ENCODE data around the gene EPB41. TPM values are rescaled to one million over a fixed set of nuclear protein-coding genes. Genes with fewer than 3 reads are reported as not detected.
"Not testable (repeated sequence)": the region's sequence is repeated elsewhere in the genome, so short reads cannot be mapped to it uniquely, and the experiment has no call there.

Gene EPB41
- polyA plus RNA-seq, 2 donors = 10.2 to 12.0 TPM

DNA sequence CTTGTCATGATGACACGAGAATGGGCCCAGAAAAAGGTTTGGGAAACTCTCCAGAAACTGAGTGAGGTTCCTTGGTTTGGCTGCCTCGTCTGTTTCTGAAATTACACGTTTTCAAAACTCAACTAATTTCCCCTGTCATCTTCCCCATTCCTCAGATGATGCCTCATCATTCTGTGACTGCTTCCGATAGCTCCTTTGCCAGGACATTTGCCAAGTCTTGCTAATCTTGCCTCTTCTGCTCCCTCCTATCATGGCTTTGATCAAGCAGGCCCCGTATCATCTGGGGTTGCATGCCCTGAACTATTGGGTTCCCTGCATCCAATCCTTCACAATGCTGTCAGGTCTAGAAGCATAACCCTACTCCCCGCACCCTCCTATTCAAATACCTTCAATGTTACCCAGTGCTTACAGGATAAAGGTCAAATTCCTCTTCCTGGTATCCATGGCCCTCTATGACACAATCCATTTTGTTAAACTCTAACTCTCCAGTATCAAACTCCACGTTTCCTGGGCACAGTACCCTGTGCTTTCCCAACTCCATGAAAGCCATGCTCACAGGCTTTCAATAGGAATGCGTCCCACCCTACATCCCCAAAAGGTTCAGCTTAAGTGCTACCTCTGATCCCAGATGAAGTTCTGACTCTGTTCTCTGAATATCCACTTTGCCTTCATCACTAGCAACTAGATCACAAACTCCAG, 231.5 kb downstream of the EPB41 start:
- Histone ChIP-seq H3K4me1 (ENCODE audit: control insufficient read depth in 2 of 2, insufficient read depth in 2 of 2, low read length in 1 of 2) (no peaks in the 10 kb centered on the region), H3K4me3 (ENCODE audit: low read depth in 1 of 2, low read length in 2 of 2) (no peak overlapping the region), H3K27ac (ENCODE audit: low read depth in 2 of 2, low read length in 1 of 2) (no peak overlapping the region), H3K36me3 (ENCODE audit: control insufficient read depth in 2 of 2, insufficient read depth in 2 of 2, low read length in 1 of 2) (peaks cover 7 to 26% of the 10 kb centered on the region in 2 donors), H3K9me3 (ENCODE audit: control insufficient read depth in 2 of 2, insufficient read depth in 1 of 2, low read depth in 1 of 2, low read length in 1 of 2) (no peaks in the 10 kb centered on the region), H3K27me3 (ENCODE audit: control insufficient read depth in 1 of 2, insufficient read depth in 2 of 2, low read length in 2 of 2) (no peaks in the 10 kb centered on the region)
- 59 to 65% methylated on average over 8 of the region's 8 CpGs for WGBS, 2 donors

DNA sequence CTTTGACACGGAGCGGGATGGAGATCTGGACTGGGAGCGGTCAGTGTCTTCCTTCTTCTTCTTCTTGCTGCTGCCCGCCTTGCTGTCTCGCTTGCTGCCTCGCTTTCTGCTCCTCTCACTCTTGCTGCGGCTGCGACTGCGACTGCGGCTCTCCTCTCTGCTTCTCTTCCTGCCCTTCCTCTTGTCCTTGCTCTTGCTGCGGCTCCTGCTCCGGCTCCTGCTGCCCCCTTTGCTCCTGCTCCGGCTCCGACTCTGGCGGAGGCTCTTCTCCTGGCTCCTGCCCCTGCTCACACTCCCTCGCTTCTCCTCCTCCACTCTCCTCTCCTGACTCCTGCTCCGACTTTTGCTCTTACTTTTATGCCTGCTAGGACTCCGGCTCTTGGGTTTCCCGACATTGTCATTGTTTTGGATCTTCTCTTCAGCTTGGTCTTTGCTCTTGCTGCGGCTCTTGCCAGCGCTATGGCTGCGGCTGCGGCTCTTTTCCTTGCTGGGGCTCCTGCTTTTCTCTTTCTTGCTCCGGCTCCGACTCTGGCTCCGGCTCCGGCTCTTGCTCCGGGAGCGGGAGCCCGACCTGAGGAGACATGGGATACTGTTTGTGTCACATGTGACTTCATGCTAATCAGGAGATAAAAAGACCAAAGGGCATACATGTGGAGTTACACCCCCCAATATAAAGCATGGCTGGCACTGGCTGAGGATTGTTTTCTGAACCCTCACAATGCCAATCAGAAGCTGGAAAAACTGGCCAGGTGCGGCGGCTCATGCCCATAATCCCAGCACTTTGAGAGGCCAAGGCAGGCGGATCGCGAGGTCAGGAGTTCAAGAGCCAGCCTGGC, 234.5 kb downstream of the EPB41 start:
- Histone ChIP-seq H3K27ac (ENCODE audit: low read depth in 2 of 2, low read length in 1 of 2) (no peak overlapping the region), H3K27me3 (ENCODE audit: control insufficient read depth in 1 of 2, insufficient read depth in 2 of 2, low read length in 2 of 2) (no peaks in the 10 kb centered on the region), H3K9me3 (ENCODE audit: control insufficient read depth in 2 of 2, insufficient read depth in 1 of 2, low read depth in 1 of 2, low read length in 1 of 2) (no peaks in the 10 kb centered on the region), H3K4me3 (ENCODE audit: low read depth in 1 of 2, low read length in 2 of 2) (no peak overlapping the region), H3K4me1 (ENCODE audit: control insufficient read depth in 2 of 2, insufficient read depth in 2 of 2, low read length in 1 of 2) (no peaks in the 10 kb centered on the region), H3K36me3 (ENCODE audit: control insufficient read depth in 2 of 2, insufficient read depth in 2 of 2, low read length in 1 of 2) (peaks cover 10 to 37% of the 10 kb centered on the region in 2 donors)
- WGBS, 2 donors = 92 to 95% methylated on average over 35 of the region's 35 CpGs

DNA sequence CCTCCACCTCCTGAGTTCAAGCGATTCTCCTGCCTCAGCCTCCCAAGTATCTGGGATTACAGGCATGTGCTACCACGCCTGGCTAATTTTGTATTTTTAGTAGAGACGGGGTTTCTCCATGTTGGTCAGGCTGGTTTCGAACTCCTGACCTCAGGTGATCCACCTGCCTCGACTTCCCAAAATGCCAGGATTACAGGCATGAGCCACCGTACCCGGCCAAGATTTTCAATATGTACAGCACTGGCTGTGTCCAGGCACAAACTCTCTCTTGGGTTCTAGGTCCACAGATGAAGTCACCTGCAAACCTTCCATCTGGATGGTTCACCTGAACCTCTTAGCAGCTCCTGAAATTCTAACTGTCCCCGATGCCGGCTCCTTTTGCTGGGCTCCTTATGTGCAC, 236.0 kb downstream of the EPB41 start:
- WGBS, 2 donors = 97% methylated on average over 9 of the region's 9 CpGs
- H3K36me3 ChIP-seq (ENCODE audit: control insufficient read depth in 2 of 2, insufficient read depth in 2 of 2, low read length in 1 of 2) = peaks cover 10 to 37% of the 10 kb centered on the region in 2 donors
- not testable (repeated sequence) for H3K4me3 ChIP-seq (ENCODE audit: low read depth in 1 of 2, low read length in 2 of 2); H3K27me3 ChIP-seq (ENCODE audit: control insufficient read depth in 1 of 2, insufficient read depth in 2 of 2, low read length in 2 of 2); H3K27ac ChIP-seq (ENCODE audit: low read depth in 2 of 2, low read length in 1 of 2); H3K9me3 ChIP-seq (ENCODE audit: control insufficient read depth in 2 of 2, insufficient read depth in 1 of 2, low read depth in 1 of 2, low read length in 1 of 2); H3K4me1 ChIP-seq (ENCODE audit: control insufficient read depth in 2 of 2, insufficient read depth in 2 of 2, low read length in 1 of 2)

DNA sequence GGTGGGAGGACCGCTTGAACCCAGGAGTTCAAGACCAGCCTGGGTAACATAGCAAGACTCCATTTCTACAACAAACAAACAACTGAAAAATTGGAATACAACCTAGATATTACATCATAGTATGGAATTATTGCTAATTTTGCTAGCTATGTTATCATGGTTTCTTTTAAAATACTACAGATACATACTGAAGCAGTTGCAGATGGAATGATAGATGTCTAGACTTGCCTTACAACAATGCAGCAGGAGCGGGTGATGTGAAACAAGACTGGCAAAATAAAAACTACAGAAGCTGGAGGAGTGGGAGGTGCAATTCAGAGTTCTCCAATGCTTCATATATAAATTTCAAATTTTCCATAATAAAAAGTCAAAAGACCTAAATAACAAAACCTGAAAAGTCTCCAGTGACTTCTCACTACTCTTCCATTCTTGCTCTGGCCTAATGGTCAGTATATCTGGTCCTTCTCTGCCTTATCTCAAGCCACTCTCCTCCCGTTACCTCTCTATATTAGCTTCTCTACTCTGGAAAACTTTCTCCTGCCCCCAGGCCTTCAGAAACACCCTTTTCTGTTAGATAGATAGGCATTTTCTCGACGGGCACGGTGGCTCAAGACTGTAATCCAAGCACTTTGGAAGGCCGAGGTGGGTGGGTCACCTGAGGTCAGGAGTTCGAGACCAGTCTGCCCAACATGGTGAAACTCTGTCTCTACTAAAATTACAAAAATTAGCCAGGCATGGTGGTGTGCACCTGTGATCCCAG, 237.9 kb downstream of the EPB41 start:
- no peak overlapping the region for H3K4me3 ChIP-seq (ENCODE audit: low read depth in 1 of 2, low read length in 2 of 2)
- H3K27ac ChIP-seq (ENCODE audit: low read depth in 2 of 2, low read length in 1 of 2) = no peak overlapping the region
- H3K9me3 ChIP-seq (ENCODE audit: control insufficient read depth in 2 of 2, insufficient read depth in 1 of 2, low read depth in 1 of 2, low read length in 1 of 2) = no peaks in the 10 kb centered on the region
- H3K36me3 ChIP-seq (ENCODE audit: control insufficient read depth in 2 of 2, insufficient read depth in 2 of 2, low read length in 1 of 2) = peaks cover 10 to 40% of the 10 kb centered on the region in 2 donors
- no peaks in the 10 kb centered on the region for H3K4me1 ChIP-seq (ENCODE audit: control insufficient read depth in 2 of 2, insufficient read depth in 2 of 2, low read length in 1 of 2)
- WGBS, 2 donors = 87 to 89% methylated on average over 8 of the region's 8 CpGs
- H3K27me3 ChIP-seq (ENCODE audit: control insufficient read depth in 1 of 2, insufficient read depth in 2 of 2, low read length in 2 of 2) = no peaks in the 10 kb centered on the region

DNA sequence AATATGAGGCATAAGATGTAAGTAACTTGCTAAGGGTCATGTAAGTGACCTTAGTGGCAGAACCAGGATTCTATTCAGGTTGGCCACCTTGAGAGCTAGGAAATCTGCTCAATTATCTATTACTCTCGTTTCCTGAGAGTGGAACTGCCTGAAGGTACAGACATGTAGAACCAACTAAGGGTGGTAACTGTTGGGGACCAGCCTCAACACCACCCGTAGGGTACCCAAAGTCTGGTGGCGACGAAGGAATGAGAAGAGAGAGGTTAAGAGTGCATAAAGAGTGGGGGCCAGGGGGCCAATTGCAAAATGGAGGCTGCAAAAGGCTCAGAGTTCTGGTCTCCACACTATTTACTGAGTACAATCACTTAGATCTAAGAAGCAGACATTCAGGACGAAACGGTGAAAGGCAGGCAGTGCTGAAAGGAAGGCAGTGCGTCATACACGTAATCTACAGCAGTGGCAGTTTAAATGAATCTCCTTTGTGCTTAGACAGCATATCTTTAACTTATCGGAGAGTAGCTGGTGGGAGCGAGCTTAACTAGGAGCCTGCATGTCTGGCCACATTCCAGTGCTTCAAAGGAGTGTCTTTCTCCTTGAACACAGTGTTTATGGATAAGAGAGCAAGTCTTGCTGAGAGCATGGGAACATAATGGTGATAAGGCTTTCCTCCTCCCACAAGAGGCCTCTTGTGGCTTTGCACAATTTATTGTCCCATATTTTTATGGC, 242.3 kb downstream of the EPB41 start:
- 50 to 66% methylated on average over 10 of the region's 10 CpGs for WGBS, 2 donors
- Histone ChIP-seq H3K27me3 (ENCODE audit: control insufficient read depth in 1 of 2, insufficient read depth in 2 of 2, low read length in 2 of 2) (no peaks in the 10 kb centered on the region), H3K36me3 (ENCODE audit: control insufficient read depth in 2 of 2, insufficient read depth in 2 of 2, low read length in 1 of 2) (peaks cover 4 to 31% of the 10 kb centered on the region in 2 donors), H3K27ac (ENCODE audit: low read depth in 2 of 2, low read length in 1 of 2) (no peak overlapping the region), H3K9me3 (ENCODE audit: control insufficient read depth in 2 of 2, insufficient read depth in 1 of 2, low read depth in 1 of 2, low read length in 1 of 2) (no peaks in the 10 kb centered on the region), H3K4me1 (ENCODE audit: control insufficient read depth in 2 of 2, insufficient read depth in 2 of 2, low read length in 1 of 2) (no peaks in the 10 kb centered on the region), H3K4me3 (ENCODE audit: low read depth in 1 of 2, low read length in 2 of 2) (no peak overlapping the region)

DNA sequence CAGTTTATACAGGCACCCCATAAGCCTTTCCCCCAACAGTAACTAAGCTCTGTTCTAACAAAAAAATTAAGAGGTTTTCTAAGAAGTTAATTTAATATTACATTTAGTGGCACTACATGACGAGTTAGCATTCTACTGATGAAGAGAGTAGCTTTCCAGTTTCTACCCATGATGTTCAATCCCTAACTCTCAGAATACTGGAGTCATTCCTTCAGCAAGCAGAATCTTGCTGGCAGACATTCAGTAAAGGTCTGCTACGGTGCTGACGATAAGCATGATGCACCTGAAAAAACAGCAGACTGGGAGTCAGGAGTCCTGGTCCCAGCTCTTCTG, 242.9 kb downstream of the EPB41 start:
- Histone ChIP-seq H3K9me3 (ENCODE audit: control insufficient read depth in 2 of 2, insufficient read depth in 1 of 2, low read depth in 1 of 2, low read length in 1 of 2) (no peaks in the 10 kb centered on the region), H3K27ac (ENCODE audit: low read depth in 2 of 2, low read length in 1 of 2) (no peak overlapping the region), H3K4me3 (ENCODE audit: low read depth in 1 of 2, low read length in 2 of 2) (no peak overlapping the region), H3K36me3 (ENCODE audit: control insufficient read depth in 2 of 2, insufficient read depth in 2 of 2, low read length in 1 of 2) (peaks cover 4 to 31% of the 10 kb centered on the region in 2 donors), H3K4me1 (ENCODE audit: control insufficient read depth in 2 of 2, insufficient read depth in 2 of 2, low read length in 1 of 2) (no peaks in the 10 kb centered on the region), H3K27me3 (ENCODE audit: control insufficient read depth in 1 of 2, insufficient read depth in 2 of 2, low read length in 2 of 2) (no peaks in the 10 kb centered on the region)
- 83 to 86% methylated on average over 3 of the region's 3 CpGs for WGBS, 2 donors

DNA sequence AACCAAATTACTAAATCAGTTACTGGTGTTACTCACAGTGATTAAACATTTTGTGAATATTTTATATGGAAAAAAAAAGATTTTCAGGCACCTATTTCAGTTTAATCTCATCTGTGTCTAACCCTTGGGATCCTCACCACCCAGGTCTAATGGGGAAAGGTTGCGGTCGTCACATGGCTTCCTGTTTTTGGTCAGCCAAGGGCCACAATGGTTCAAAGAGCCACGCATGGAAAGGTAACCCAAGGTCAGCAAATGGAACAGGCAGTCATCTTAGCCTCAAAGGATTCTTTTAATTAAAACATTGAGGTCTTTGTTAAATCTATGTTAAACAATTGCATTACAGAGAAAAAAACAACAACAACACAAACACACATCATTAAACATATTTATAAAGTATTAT, 245.4 kb downstream of the EPB41 start:
- WGBS, 2 donors = 70 to 78% methylated on average over 3 of the region's 3 CpGs
- H3K4me1 ChIP-seq (ENCODE audit: control insufficient read depth in 2 of 2, insufficient read depth in 2 of 2, low read length in 1 of 2) = no peaks in the 10 kb centered on the region
- peaks cover 0 to 26% of the 10 kb centered on the region in 2 donors for H3K36me3 ChIP-seq (ENCODE audit: control insufficient read depth in 2 of 2, insufficient read depth in 2 of 2, low read length in 1 of 2)
- H3K9me3 ChIP-seq (ENCODE audit: control insufficient read depth in 2 of 2, insufficient read depth in 1 of 2, low read depth in 1 of 2, low read length in 1 of 2) = no peaks in the 10 kb centered on the region
- no peak overlapping the region for H3K4me3 ChIP-seq (ENCODE audit: low read depth in 1 of 2, low read length in 2 of 2)
- H3K27me3 ChIP-seq (ENCODE audit: control insufficient read depth in 1 of 2, insufficient read depth in 2 of 2, low read length in 2 of 2) = no peaks in the 10 kb centered on the region
- no peak overlapping the region for H3K27ac ChIP-seq (ENCODE audit: low read depth in 2 of 2, low read length in 1 of 2)

DNA sequence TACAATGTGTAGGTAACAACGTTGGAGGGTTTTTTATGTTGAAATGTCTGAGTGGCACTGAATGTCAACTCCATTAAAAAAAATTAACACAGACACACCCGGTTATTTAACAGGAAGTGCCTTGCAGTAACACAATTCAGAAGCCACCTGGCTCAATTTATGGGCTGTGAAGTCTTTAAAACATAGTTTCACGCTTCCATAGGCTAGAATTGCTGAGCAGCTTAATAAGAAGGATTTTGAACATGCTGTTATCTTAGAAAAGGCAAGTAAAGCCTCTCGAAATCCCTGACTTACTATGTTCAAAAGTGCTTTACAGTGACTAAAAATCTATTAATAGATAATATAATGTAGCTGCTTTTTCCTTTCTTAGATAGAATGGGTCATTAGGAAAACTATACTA, 247.7 kb downstream of the EPB41 start:
- H3K9me3 ChIP-seq (ENCODE audit: control insufficient read depth in 2 of 2, insufficient read depth in 1 of 2, low read depth in 1 of 2, low read length in 1 of 2) = no peaks in the 10 kb centered on the region
- H3K27ac ChIP-seq (ENCODE audit: low read depth in 2 of 2, low read length in 1 of 2) = no peak overlapping the region
- H3K36me3 ChIP-seq (ENCODE audit: control insufficient read depth in 2 of 2, insufficient read depth in 2 of 2, low read length in 1 of 2) = peaks cover 6 to 34% of the 10 kb centered on the region in 2 donors
- WGBS, 2 donors = 55 to 56% methylated on average over 4 of the region's 4 CpGs
- no peaks in the 10 kb centered on the region for H3K4me1 ChIP-seq (ENCODE audit: control insufficient read depth in 2 of 2, insufficient read depth in 2 of 2, low read length in 1 of 2)
- no peak overlapping the region for H3K4me3 ChIP-seq (ENCODE audit: low read depth in 1 of 2, low read length in 2 of 2)
- no peaks in the 10 kb centered on the region for H3K27me3 ChIP-seq (ENCODE audit: control insufficient read depth in 1 of 2, insufficient read depth in 2 of 2, low read length in 2 of 2)

DNA sequence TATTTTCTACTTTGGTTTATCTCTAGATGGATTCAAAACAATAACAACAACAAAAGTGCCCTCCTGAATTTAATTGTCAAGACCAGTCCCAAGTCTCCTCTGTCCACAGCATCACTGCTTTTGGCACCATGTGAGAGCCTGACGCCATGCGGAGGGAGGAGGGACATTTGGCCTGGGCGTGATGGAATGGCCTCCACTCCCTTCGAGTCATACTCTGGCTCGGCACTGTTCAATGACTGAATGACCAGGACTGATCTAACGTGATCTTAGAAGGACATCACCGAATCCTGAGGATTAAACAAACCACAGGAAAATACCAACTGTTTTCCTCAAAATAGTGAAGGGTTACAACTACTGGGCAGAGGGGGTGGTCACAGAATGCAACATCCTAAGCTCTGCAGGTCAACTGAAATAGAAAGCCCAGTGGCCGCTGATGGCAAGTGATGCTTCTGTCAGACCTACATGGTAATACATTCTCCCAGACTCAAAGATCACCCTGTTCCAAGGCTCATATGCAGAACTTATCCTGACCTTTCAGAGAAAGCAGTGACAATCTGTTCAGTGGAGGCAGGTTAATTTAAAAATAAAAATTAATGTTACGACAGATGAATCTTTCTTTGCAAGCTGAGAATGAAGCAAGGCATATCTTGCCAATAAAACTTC, 248.2 kb downstream of the EPB41 start:
- Histone ChIP-seq H3K4me1 (ENCODE audit: control insufficient read depth in 2 of 2, insufficient read depth in 2 of 2, low read length in 1 of 2) (no peaks in the 10 kb centered on the region), H3K36me3 (ENCODE audit: control insufficient read depth in 2 of 2, insufficient read depth in 2 of 2, low read length in 1 of 2) (peaks cover 6 to 32% of the 10 kb centered on the region in 2 donors), H3K4me3 (ENCODE audit: low read depth in 1 of 2, low read length in 2 of 2) (no peak overlapping the region), H3K9me3 (ENCODE audit: control insufficient read depth in 2 of 2, insufficient read depth in 1 of 2, low read depth in 1 of 2, low read length in 1 of 2) (no peaks in the 10 kb centered on the region), H3K27ac (ENCODE audit: low read depth in 2 of 2, low read length in 1 of 2) (no peak overlapping the region), H3K27me3 (ENCODE audit: control insufficient read depth in 1 of 2, insufficient read depth in 2 of 2, low read length in 2 of 2) (no peaks in the 10 kb centered on the region)
- 70 to 72% methylated on average over 9 of the region's 9 CpGs for WGBS, 2 donors

All from esophagus (tissue), 2 donors.